ENCODE data around the gene POTEI. TPM values are rescaled to one million over a fixed set of nuclear protein-coding genes. Genes with fewer than 3 reads are reported as not detected.
"Not testable (repeated sequence)": the region's sequence is repeated elsewhere in the genome, so short reads cannot be mapped to it uniquely, and the experiment has no call there.

The POTEI gene
- total RNA-seq, 1 experiment from 2014 or later = 1.2 TPM

GRCh38 chr2:130548418-130548817 is 39.3 kb upstream of the POTEI start:
- H3K9ac ChIP-seq (ENCODE audit: low read length); POLR2A ChIA-PET; RAD21 ChIA-PET (ENCODE audit: low non-redundant PET in 1 of 2, low total read pairs in 2 of 2, uncharacterized antibody in 2 of 2, unreplicated experiment in 2 of 2); H3K27me3 ChIP-seq (ENCODE audit: insufficient read depth, low read length); BruUV-seq (replicated peaks); H3K9me2 ChIP-seq (ENCODE audit: insufficient read depth); intact Hi-C loops (cut with micrococcal nuclease); H4K20me1 ChIP-seq (ENCODE audit: insufficient read depth); H3K4me1 ChIP-seq (ENCODE audit: control insufficient read depth in 1 of 2, insufficient read depth in 2 of 2, low read length in 2 of 2); H3K9me3 ChIP-seq (ENCODE audit: control insufficient read depth in 1 of 2, insufficient read depth in 1 of 2, low read depth in 1 of 2, low read length in 2 of 2); CTCF ChIA-PET; H3K36me3 ChIP-seq (ENCODE audit: control insufficient read depth in 1 of 2, insufficient read depth in 2 of 2, low read length in 2 of 2); H3K79me2 ChIP-seq (ENCODE audit: insufficient read depth, low read length); H3K4me3 ChIP-seq (replicated peaks in 1 of 2; ENCODE audit: low read depth in 1 of 2, low read length in 2 of 2); ATAC-seq; H3K27ac ChIP-seq (ENCODE audit: low read depth, low read length); DNase-seq (ENCODE audit: low read depth, low spot score); H3K4me2 ChIP-seq (ENCODE audit: low read length); H2AFZ ChIP-seq (ENCODE audit: low read depth, low read length, poor library complexity, severe bottlenecking): not testable (repeated sequence)

GRCh38 chr2:130544978-130545377 is 35.9 kb upstream of the POTEI start:
- H3K4me2 ChIP-seq (ENCODE audit: low read length); H3K9me2 ChIP-seq (ENCODE audit: insufficient read depth); H3K36me3 ChIP-seq (ENCODE audit: control insufficient read depth in 1 of 2, insufficient read depth in 2 of 2, low read length in 2 of 2); BruUV-seq (replicated peaks); RAD21 ChIA-PET (ENCODE audit: low non-redundant PET in 1 of 2, low total read pairs in 2 of 2, uncharacterized antibody in 2 of 2, unreplicated experiment in 2 of 2); H3K4me1 ChIP-seq (ENCODE audit: control insufficient read depth in 1 of 2, insufficient read depth in 2 of 2, low read length in 2 of 2); H4K20me1 ChIP-seq (ENCODE audit: insufficient read depth); intact Hi-C loops (cut with micrococcal nuclease); H3K9ac ChIP-seq (ENCODE audit: low read length); H3K79me2 ChIP-seq (ENCODE audit: insufficient read depth, low read length); CTCF ChIA-PET; H3K27ac ChIP-seq (ENCODE audit: low read depth, low read length); H3K9me3 ChIP-seq (ENCODE audit: control insufficient read depth in 1 of 2, insufficient read depth in 1 of 2, low read depth in 1 of 2, low read length in 2 of 2); H3K4me3 ChIP-seq (replicated peaks in 1 of 2; ENCODE audit: low read depth in 1 of 2, low read length in 2 of 2); H3K27me3 ChIP-seq (ENCODE audit: insufficient read depth, low read length); H2AFZ ChIP-seq (ENCODE audit: low read depth, low read length, poor library complexity, severe bottlenecking); POLR2A ChIA-PET; ATAC-seq; DNase-seq (ENCODE audit: low read depth, low spot score): not testable (repeated sequence)

GRCh38 chr2:130543785-130544528 is 34.8 kb upstream of the POTEI start:
- POLR2A ChIA-PET; RAD21 ChIA-PET (ENCODE audit: low non-redundant PET in 1 of 2, low total read pairs in 2 of 2, uncharacterized antibody in 2 of 2, unreplicated experiment in 2 of 2); H3K27ac ChIP-seq (ENCODE audit: low read depth, low read length); H3K9me3 ChIP-seq (ENCODE audit: control insufficient read depth in 1 of 2, insufficient read depth in 1 of 2, low read depth in 1 of 2, low read length in 2 of 2); H3K36me3 ChIP-seq (ENCODE audit: control insufficient read depth in 1 of 2, insufficient read depth in 2 of 2, low read length in 2 of 2); ATAC-seq; BruUV-seq (replicated peaks); H3K27me3 ChIP-seq (ENCODE audit: insufficient read depth, low read length); intact Hi-C loops (cut with micrococcal nuclease); H2AFZ ChIP-seq (ENCODE audit: low read depth, low read length, poor library complexity, severe bottlenecking); H3K4me2 ChIP-seq (ENCODE audit: low read length); DNase-seq (ENCODE audit: low read depth, low spot score); H3K4me3 ChIP-seq (replicated peaks in 1 of 2; ENCODE audit: low read depth in 1 of 2, low read length in 2 of 2); CTCF ChIA-PET; H3K4me1 ChIP-seq (ENCODE audit: control insufficient read depth in 1 of 2, insufficient read depth in 2 of 2, low read length in 2 of 2); H3K79me2 ChIP-seq (ENCODE audit: insufficient read depth, low read length); H3K9me2 ChIP-seq (ENCODE audit: insufficient read depth); H3K9ac ChIP-seq (ENCODE audit: low read length); H4K20me1 ChIP-seq (ENCODE audit: insufficient read depth): not testable (repeated sequence)

- DNase-seq (ENCODE audit: low read depth, low spot score); H3K9me3 ChIP-seq (ENCODE audit: control insufficient read depth in 1 of 2, insufficient read depth in 1 of 2, low read depth in 1 of 2, low read length in 2 of 2); H3K9me2 ChIP-seq (ENCODE audit: insufficient read depth); H3K36me3 ChIP-seq (ENCODE audit: control insufficient read depth in 1 of 2, insufficient read depth in 2 of 2, low read length in 2 of 2); RAD21 ChIA-PET (ENCODE audit: low non-redundant PET in 1 of 2, low total read pairs in 2 of 2, uncharacterized antibody in 2 of 2, unreplicated experiment in 2 of 2); H3K27me3 ChIP-seq (ENCODE audit: insufficient read depth, low read length); H4K20me1 ChIP-seq (ENCODE audit: insufficient read depth); ATAC-seq; H3K27ac ChIP-seq (ENCODE audit: low read depth, low read length); H3K79me2 ChIP-seq (ENCODE audit: insufficient read depth, low read length); H3K4me3 ChIP-seq (replicated peaks in 1 of 2; ENCODE audit: low read depth in 1 of 2, low read length in 2 of 2); H3K9ac ChIP-seq (ENCODE audit: low read length); BruUV-seq (replicated peaks); CTCF ChIA-PET; H3K4me2 ChIP-seq (ENCODE audit: low read length); POLR2A ChIA-PET; H3K4me1 ChIP-seq (ENCODE audit: control insufficient read depth in 1 of 2, insufficient read depth in 2 of 2, low read length in 2 of 2); H2AFZ ChIP-seq (ENCODE audit: low read depth, low read length, poor library complexity, severe bottlenecking); intact Hi-C loops (cut with micrococcal nuclease): not testable (repeated sequence)
These were observed 33.7 kb upstream of the POTEI start for GRCh38 chr2:130542789-130543188.

Measured in HCT116 (cell line).